Left lung (tissue), 10 donors: Measurements from ENCODE around the gene UPK3A. TPM values are rescaled to one million over a fixed set of nuclear protein-coding genes. Genes with fewer than 3 reads are reported as not detected.
A peak's percentile ranks its signal among the peaks of the same experiment; 100 is the strongest.

Experiments used
- ATAC-seq: fragments of 200-7000 bp; cut with Tn5 transposase; one replicate; pipeline ENCODE4 v1.9.1; 2020; ENCODE audit warnings: moderate library complexity
- DNase-seq, 4 donors: peaks; one replicate each; pipeline ENCODE4 v3.0.0-alpha.2; 2013 to 2020
- H3K27ac ChIP-seq, 2 donors: fragments of 200-600 bp; sonication (generic) in 1 of 2; one replicate each; pipeline versions ENCODE4 v1.5.0 to v1.8.0; 2020 to 2021
- H3K27me3 ChIP-seq, 2 donors: fragments of 200-600 bp; sonication (generic) in 1 of 2; one replicate each; pipeline versions ENCODE4 v1.5.0 to v1.8.0; 2020 to 2021
- H3K36me3 ChIP-seq, 2 donors: fragments of 200-600 bp; sonication (generic) in 1 of 2; one replicate each; pipeline versions ENCODE4 v1.5.0 to v1.8.0; 2020 to 2021
- H3K4me1 ChIP-seq, 2 donors: fragments of 200-600 bp; one replicate each; pipeline ENCODE4 v1.8.0; 2021
- H3K4me3 ChIP-seq, 2 donors: fragments of 200-600 bp; sonication (generic) in 1 of 2; one replicate each; pipeline versions ENCODE4 v1.5.0 to v1.8.0; 2020 to 2021; ENCODE audit warnings: mild to moderate bottlenecking in 1 of 2
- H3K9me3 ChIP-seq, 2 donors: fragments of 200-600 bp; sonication (generic) in 1 of 2; one replicate each; pipeline versions ENCODE4 v1.5.0 to v1.8.0; 2020 to 2021
- CTCF ChIP-seq, 2 donors: fragments of 200-600 bp; sonication (generic) in 1 of 2; IDR thresholded peaks; one replicate each; pipeline versions ENCODE4 v1.5.0 to v1.8.0; 2021; ENCODE audit warnings: antibody characterized with exemption in 2 of 2
- intact Hi-C, 2 donors: fragments of 100-400 bp; cut with DNase I; formaldehyde crosslinking; loops; one replicate each; pipeline versions ENCODE4 v1.11.2 to v1.14.2; 2022
- polyA plus RNA-seq, 6 donors: library from polyadenylated mRNA; unstranded; fragments of 120-200 nt; gene quantifications; one replicate each; pipeline ENCODE4 v1.2.1, GENCODE V29; 2013; ENCODE audit not compliant: insufficient read length in 6 of 6
- total RNA-seq, 2 donors: library from RNA; stranded (reverse); fragmentation: NEBNext Ultra II Directional; extraction: Animal tissue kit (Norgen Biotek cat#: 25700); gene quantifications; one replicate each; pipeline ENCODE4 v1.2.1, GENCODE V29; 2021
- donor health status: DM: no; HTN: yes; CAD: no.
- donor health status: DM: no; HTN: no; CAD: no.

The UPK3A gene
- total and polyA plus RNA-seq, 8 donors = 0.19 to 0.72 (median 0.27) TPM; not detected in 3

- intact Hi-C loops = loop anchor here in 1 of 2 donors (10.0 kb wide), 1 partner anchor 284 kb away; no protein-coding TSS in a partner anchor
- TF ChIP-seq CTCF (IDR thresholded peaks at IDR 0.05) = no peak
- H3K4me1 ChIP-seq = peaks cover 3 to 16% of the 10 kb centered on the region in 2 donors
- no peak overlapping the region for H3K27ac ChIP-seq
- DNase-seq = no peak
- H3K9me3 ChIP-seq = no peaks in the 10 kb centered on the region
- peaks cover 0 to 27% of the 10 kb centered on the region in 2 donors for H3K27me3 ChIP-seq
- ATAC-seq = no peak
- no peaks in the 10 kb centered on the region for H3K36me3 ChIP-seq
- no peak overlapping the region for H3K4me3 ChIP-seq
Observed at GRCh38 chr22:45270095-45271020, 14.4 kb upstream of the UPK3A start.

- intact Hi-C loops = loop anchor here in 1 of 2 donors (10.0 kb wide), 1 partner anchor 283 kb away; no protein-coding TSS in a partner anchor
- no peaks in the 10 kb centered on the region for H3K36me3 ChIP-seq
- H3K4me1 ChIP-seq = peaks cover 3 to 16% of the 10 kb centered on the region in 2 donors
- no peak overlapping the region for H3K27ac ChIP-seq
- ATAC-seq = no peak
- H3K27me3 ChIP-seq = peaks cover 0 to 27% of the 10 kb centered on the region in 2 donors
- TF ChIP-seq CTCF (IDR thresholded peaks at IDR 0.05) = no peak
- peak in 2 of 4 donors; percentile 64 to 92 for DNase-seq
- H3K9me3 ChIP-seq = no peaks in the 10 kb centered on the region
- H3K4me3 ChIP-seq = no peak overlapping the region
Observed at GRCh38 chr22:45271667-45272201, 13.0 kb upstream of the UPK3A start.

GRCh38 chr22:45272498-45272897 lies 12.3 kb upstream of the UPK3A start:
- H3K4me1 ChIP-seq = peaks cover 3 to 16% of the 10 kb centered on the region in 2 donors
- H3K4me3 ChIP-seq = no peak overlapping the region
- no peak overlapping the region for H3K27ac ChIP-seq
- peaks cover 0 to 22% of the 10 kb centered on the region in 2 donors for H3K27me3 ChIP-seq
- no peak for DNase-seq
- intact Hi-C loops = loop anchor here in 1 of 2 donors (10.0 kb wide), 1 partner anchor 282 kb away; no protein-coding TSS in a partner anchor
- ATAC-seq = no peak
- H3K36me3 ChIP-seq = no peaks in the 10 kb centered on the region
- TF ChIP-seq CTCF (IDR thresholded peaks at IDR 0.05) = no peak
- H3K9me3 ChIP-seq = no peaks in the 10 kb centered on the region

GRCh38 chr22:45273452-45274075 lies 11.2 kb upstream of the UPK3A start:
- ATAC-seq (no peak), DNase-seq (no peak)
- Histone ChIP-seq H3K4me1 (peaks cover 3 to 16% of the 10 kb centered on the region in 2 donors), H3K27me3 (peaks cover 0 to 15% of the 10 kb centered on the region in 2 donors), H3K27ac (no peak overlapping the region), H3K4me3 (no peak overlapping the region), H3K9me3 (no peaks in the 10 kb centered on the region), H3K36me3 (no peaks in the 10 kb centered on the region)
- no peak for TF ChIP-seq CTCF (IDR thresholded peaks at IDR 0.05)
- intact Hi-C loops = loop anchor here in 1 of 2 donors (10.0 kb wide), 1 partner anchor 281 kb away; no protein-coding TSS in a partner anchor
